WTC11 (cell line): ENCODE data around the gene NPTX1. TPM values are rescaled to one million over a fixed set of nuclear protein-coding genes. Genes with fewer than 3 reads are reported as not detected.

Experiments
- ATAC-seq: fragments of 200-7000 bp; cut with Tn5 transposase; 2 replicates; pipeline ENCODE4 v1.10.0; 2021; ENCODE audit warnings: mild to moderate bottlenecking, moderate library complexity
- CTCF ChIA-PET: fragments of 300-600 bp; sonication (Branson Sonifier 250); formaldehyde crosslinking; loops from one replicate; lab custom pipeline; 2021; ENCODE audit warnings: antibody characterized with exemption; lab: Charles Lee
- POLR2A ChIA-PET: fragments of 350-600 bp; sonication (Branson Sonifier 250); formaldehyde crosslinking; loops from one replicate; lab custom pipeline; 2021; ENCODE audit warnings: antibody characterized with exemption; lab: Charles Lee
- DNase-seq: peaks from one replicate; pipeline ENCODE4 v3.0.0; 2021; ENCODE audit warnings: low spot score
- H3K27ac Mint-ChIP-seq: 2 replicates; pipeline ENCODE4 v1.8.0; 2021; ENCODE audit warnings: mixed read lengths
- H3K27me3 Mint-ChIP-seq: 2 replicates; pipeline ENCODE4 v1.8.0; 2021; ENCODE audit warnings: low read depth, mild to moderate bottlenecking, moderate library complexity, mixed read lengths
- H3K36me3 Mint-ChIP-seq: 2 replicates; pipeline ENCODE4 v1.8.0; 2021; ENCODE audit warnings: mixed read lengths
- H3K4me1 Mint-ChIP-seq: 2 replicates; pipeline ENCODE4 v1.8.0; 2022; ENCODE audit warnings: mixed read lengths
- H3K4me3 Mint-ChIP-seq: 2 replicates; pipeline ENCODE4 v1.8.0; 2021; ENCODE audit warnings: mild to moderate bottlenecking, moderate library complexity, mixed read lengths
- H3K9me3 Mint-ChIP-seq: 2 replicates; pipeline ENCODE4 v1.8.0; 2021; ENCODE audit warnings: mixed read lengths
- CBFB ChIP-seq: sonication (generic); formaldehyde crosslinking; IDR thresholded peaks from 2 replicates; pipeline ENCODE4 v1.8.1; 2022; ENCODE audit warnings: mild to moderate bottlenecking, low read depth, missing genetic modification reagents
- ERG ChIP-seq: fragments of 250-450 bp; sonication (Bioruptor Pico); IDR thresholded peaks from 2 replicates; pipeline ENCODE4 v1.8.0; 2021; ENCODE audit warnings: mild to moderate bottlenecking
- FOXJ3 ChIP-seq: sonication (generic); formaldehyde crosslinking; IDR thresholded peaks from 2 replicates; pipeline ENCODE4 v1.9.0; 2021; ENCODE audit warnings: missing genetic modification reagents, mild to moderate bottlenecking, borderline replicate concordance
- FOXK1 ChIP-seq: sonication (generic); formaldehyde crosslinking; IDR thresholded peaks from 2 replicates; pipeline ENCODE4 v1.8.0; 2022; ENCODE audit warnings: mild to moderate bottlenecking, moderate library complexity, missing genetic modification reagents
- GABPB1 ChIP-seq: sonication (generic); formaldehyde crosslinking; IDR thresholded peaks from 2 replicates; pipeline ENCODE4 v1.8.1; 2023; ENCODE audit warnings: mild to moderate bottlenecking, missing genetic modification reagents
- GTF2I ChIP-seq: fragments of 250-450 bp; sonication (Bioruptor Pico); conservative IDR thresholded peaks from 2 replicates; pipeline ENCODE4 v1.4.0; 2021; ENCODE audit warnings: mild to moderate bottlenecking
- HMGXB4 ChIP-seq: sonication (generic); formaldehyde crosslinking; IDR thresholded peaks from 2 replicates; pipeline ENCODE4 v1.8.1; 2023; ENCODE audit warnings: mild to moderate bottlenecking, moderate library complexity, missing genetic modification reagents
- KAT7 ChIP-seq: sonication (generic); formaldehyde crosslinking; IDR thresholded peaks from 2 replicates; pipeline ENCODE4 v1.8.1; 2023; ENCODE audit warnings: missing genetic modification reagents, mild to moderate bottlenecking, borderline replicate concordance
- MXD4 ChIP-seq: fragments of 250-450 bp; sonication (Bioruptor Pico); IDR thresholded peaks from 2 replicates; pipeline ENCODE4 v1.8.0; 2021; ENCODE audit warnings: mild to moderate bottlenecking, moderate library complexity, borderline replicate concordance
- NFE2L1 ChIP-seq: sonication (generic); formaldehyde crosslinking; IDR thresholded peaks from 2 replicates; pipeline ENCODE4 v1.8.1; 2023; ENCODE audit warnings: missing genetic modification reagents
- OVOL2 ChIP-seq: fragments of 250-450 bp; sonication (Bioruptor Pico); IDR thresholded peaks from 2 replicates; pipeline ENCODE4 v1.9.0; 2021; ENCODE audit warnings: mild to moderate bottlenecking, borderline replicate concordance
- SMAD4 ChIP-seq: sonication (generic); formaldehyde crosslinking; IDR thresholded peaks from 2 replicates; pipeline ENCODE4 v1.8.0; 2022; ENCODE audit warnings: mild to moderate bottlenecking, missing genetic modification reagents
- TEAD4 ChIP-seq: sonication (generic); formaldehyde crosslinking; IDR thresholded peaks from 2 replicates; pipeline ENCODE4 v1.8.0; 2022; ENCODE audit warnings: mild to moderate bottlenecking, missing genetic modification reagents
- TP53 ChIP-seq: sonication (generic); formaldehyde crosslinking; IDR thresholded peaks from 2 replicates; pipeline ENCODE4 v1.8.1; 2023; ENCODE audit warnings: mild to moderate bottlenecking, missing genetic modification reagents
- total RNA-seq: library from RNA; stranded (reverse); gene quantifications from 3 replicates; pipeline ENCODE4 v1.2.3, GENCODE V29; 2021
- TF ChIP-seq, protein P1 (sequence below): sonication (generic); formaldehyde crosslinking; IDR thresholded peaks from 2 replicates; pipeline ENCODE4 v1.8.1; 2022; ENCODE audit warnings: low read depth, missing genetic modification reagents, borderline replicate concordance
- TF ChIP-seq, protein P2 (sequence below): sonication (generic); formaldehyde crosslinking; conservative IDR thresholded peaks from 2 replicates; pipeline ENCODE4 v1.8.1; 2023; ENCODE audit warnings: mild to moderate bottlenecking, low read depth, missing genetic modification reagents, moderate library complexity
- TF ChIP-seq, protein P3 (sequence below): sonication (generic); formaldehyde crosslinking; IDR thresholded peaks from 2 replicates; pipeline ENCODE4 v1.8.0; 2023; ENCODE audit warnings: missing genetic modification reagents
- TF ChIP-seq, protein P4 (sequence below): sonication (generic); formaldehyde crosslinking; IDR thresholded peaks from 2 replicates; pipeline ENCODE4 v1.8.1; 2023; ENCODE audit warnings: mild to moderate bottlenecking, missing genetic modification reagents, moderate library complexity
- TF ChIP-seq, protein P5 (sequence below): sonication (generic); formaldehyde crosslinking; conservative IDR thresholded peaks from 2 replicates; pipeline ENCODE4 v1.8.1; 2022; ENCODE audit warnings: mild to moderate bottlenecking, missing genetic modification reagents
- TF ChIP-seq, protein P6 (sequence below): sonication (generic); formaldehyde crosslinking; IDR thresholded peaks from 2 replicates; pipeline ENCODE4 v1.8.0; 2023; ENCODE audit warnings: missing genetic modification reagents, mild to moderate bottlenecking, borderline replicate concordance
- TF ChIP-seq, protein P7 (sequence below): sonication (generic); formaldehyde crosslinking; IDR thresholded peaks from 2 replicates; pipeline ENCODE4 v1.8.0; 2022; ENCODE audit warnings: mild to moderate bottlenecking, missing genetic modification reagents

NPTX1 gene
- total RNA-seq, 1 experiment from 2014 or later, result 15.1 TPM

DNA sequence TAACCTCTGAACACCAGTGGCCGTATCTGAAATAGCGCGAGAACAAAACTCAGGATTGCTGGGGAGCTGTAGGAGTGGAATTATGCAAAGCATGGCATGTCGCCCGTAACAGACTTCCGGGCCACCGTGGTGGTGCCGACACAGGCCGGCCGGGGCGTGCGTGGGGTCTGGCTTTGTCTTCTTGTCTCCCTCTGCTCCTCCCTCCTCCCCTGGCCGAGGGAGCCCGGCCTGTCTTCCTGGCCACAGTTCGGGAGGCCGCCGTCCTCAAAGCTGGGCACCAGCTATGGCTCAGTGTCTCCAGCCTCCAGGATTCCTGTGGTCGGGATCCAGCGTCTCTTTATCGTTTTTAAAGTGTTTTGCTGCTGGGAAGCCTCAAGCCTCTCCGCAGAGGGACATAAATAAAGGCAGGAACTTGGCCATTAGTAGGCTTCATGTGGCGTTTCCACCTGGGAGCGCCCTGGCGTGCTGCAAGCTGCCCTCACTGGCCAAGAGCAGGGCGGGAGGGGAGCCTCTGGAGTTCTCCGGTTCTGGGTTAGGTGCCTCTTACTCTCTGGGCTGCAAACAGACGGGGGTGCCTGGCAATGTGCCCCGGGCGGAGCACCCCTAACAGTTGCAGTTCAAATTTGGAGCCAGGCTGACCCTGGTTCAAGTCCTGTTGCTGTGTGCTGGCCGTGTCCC lies 22.0 kb upstream of the NPTX1 start (continued):
- TF ChIP-seq SMAD4 (CRISPR knock-in tag), result no peak
- TF ChIP-seq TP53, result no peak
- TF ChIP-seq GABPB1 (CRISPR knock-in tag), result no peak
- no peak for TF ChIP-seq KAT7 (CRISPR knock-in tag)

DNA sequence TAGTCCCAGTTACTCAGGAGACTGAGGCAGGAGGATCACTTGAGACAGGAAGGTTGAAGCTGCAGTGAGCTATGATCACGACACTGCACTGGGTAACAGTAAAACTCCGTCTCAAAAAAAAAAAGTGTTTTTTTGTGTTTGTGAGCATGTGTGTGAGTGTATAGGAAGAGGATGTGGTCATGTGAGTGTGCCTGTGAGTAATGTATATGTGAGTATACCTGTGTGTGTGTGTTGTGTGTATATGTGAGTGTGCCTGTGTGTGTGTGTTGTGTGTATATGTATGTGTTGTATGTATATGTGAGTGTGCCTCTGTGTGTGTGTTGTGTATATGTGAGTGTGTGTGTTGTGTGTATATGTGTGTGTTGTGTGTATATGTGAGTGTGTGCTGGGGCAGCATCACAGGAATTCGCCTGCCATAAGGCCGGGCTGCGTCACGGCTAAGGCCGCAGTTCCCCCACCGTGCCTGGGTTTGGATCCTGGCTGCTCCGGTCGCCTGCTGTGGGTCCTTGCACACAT lies 21.4 kb upstream of the NPTX1 start:
- H3K9me3 Mint-ChIP-seq, result no peaks in the 10 kb centered on the region
- H3K36me3 Mint-ChIP-seq, result no peaks in the 10 kb centered on the region
- H3K27ac Mint-ChIP-seq, result no peak overlapping the region
- no peak for ATAC-seq
- ChIA-PET POLR2A (no interaction called here), CTCF (interaction anchor here (1.0 kb wide), 1 partner anchor 71 kb away, joined by 3 read pairs; no protein-coding TSS in a partner anchor)
- no peaks in the 10 kb centered on the region; the same call in 1 of the 2 replicates for H3K27me3 Mint-ChIP-seq
- H3K4me1 Mint-ChIP-seq, result peaks cover 7% of the 10 kb centered on the region
- DNase-seq, result no peak
- H3K4me3 Mint-ChIP-seq, result no peak overlapping the region
- TF ChIP-seq HMGXB4 (CRISPR knock-in tag), result no peak
- TF ChIP-seq, protein P1, sequence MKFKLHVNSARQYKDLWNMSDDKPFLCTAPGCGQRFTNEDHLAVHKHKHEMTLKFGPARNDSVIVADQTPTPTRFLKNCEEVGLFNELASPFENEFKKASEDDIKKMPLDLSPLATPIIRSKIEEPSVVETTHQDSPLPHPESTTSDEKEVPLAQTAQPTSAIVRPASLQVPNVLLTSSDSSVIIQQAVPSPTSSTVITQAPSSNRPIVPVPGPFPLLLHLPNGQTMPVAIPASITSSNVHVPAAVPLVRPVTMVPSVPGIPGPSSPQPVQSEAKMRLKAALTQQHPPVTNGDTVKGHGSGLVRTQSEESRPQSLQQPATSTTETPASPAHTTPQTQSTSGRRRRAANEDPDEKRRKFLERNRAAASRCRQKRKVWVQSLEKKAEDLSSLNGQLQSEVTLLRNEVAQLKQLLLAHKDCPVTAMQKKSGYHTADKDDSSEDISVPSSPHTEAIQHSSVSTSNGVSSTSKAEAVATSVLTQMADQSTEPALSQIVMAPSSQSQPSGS (CRISPR knock-in tag), result no peak
- TF ChIP-seq, protein P2, sequence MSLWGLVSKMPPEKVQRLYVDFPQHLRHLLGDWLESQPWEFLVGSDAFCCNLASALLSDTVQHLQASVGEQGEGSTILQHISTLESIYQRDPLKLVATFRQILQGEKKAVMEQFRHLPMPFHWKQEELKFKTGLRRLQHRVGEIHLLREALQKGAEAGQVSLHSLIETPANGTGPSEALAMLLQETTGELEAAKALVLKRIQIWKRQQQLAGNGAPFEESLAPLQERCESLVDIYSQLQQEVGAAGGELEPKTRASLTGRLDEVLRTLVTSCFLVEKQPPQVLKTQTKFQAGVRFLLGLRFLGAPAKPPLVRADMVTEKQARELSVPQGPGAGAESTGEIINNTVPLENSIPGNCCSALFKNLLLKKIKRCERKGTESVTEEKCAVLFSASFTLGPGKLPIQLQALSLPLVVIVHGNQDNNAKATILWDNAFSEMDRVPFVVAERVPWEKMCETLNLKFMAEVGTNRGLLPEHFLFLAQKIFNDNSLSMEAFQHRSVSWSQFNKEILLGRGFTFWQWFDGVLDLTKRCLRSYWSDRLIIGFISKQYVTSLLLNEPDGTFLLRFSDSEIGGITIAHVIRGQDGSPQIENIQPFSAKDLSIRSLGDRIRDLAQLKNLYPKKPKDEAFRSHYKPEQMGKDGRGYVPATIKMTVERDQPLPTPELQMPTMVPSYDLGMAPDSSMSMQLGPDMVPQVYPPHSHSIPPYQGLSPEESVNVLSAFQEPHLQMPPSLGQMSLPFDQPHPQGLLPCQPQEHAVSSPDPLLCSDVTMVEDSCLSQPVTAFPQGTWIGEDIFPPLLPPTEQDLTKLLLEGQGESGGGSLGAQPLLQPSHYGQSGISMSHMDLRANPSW, result no peak
- TF ChIP-seq FOXK1 (CRISPR knock-in tag), result no peak
- TF ChIP-seq, protein P3, sequence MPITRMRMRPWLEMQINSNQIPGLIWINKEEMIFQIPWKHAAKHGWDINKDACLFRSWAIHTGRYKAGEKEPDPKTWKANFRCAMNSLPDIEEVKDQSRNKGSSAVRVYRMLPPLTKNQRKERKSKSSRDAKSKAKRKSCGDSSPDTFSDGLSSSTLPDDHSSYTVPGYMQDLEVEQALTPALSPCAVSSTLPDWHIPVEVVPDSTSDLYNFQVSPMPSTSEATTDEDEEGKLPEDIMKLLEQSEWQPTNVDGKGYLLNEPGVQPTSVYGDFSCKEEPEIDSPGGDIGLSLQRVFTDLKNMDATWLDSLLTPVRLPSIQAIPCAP, result no peak
- no peak for TF ChIP-seq OVOL2
- TF ChIP-seq, protein P4, sequence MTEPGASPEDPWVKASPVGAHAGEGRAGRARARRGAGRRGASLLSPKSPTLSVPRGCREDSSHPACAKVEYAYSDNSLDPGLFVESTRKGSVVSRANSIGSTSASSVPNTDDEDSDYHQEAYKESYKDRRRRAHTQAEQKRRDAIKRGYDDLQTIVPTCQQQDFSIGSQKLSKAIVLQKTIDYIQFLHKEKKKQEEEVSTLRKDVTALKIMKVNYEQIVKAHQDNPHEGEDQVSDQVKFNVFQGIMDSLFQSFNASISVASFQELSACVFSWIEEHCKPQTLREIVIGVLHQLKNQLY (CRISPR knock-in tag), result no peak
- no peak for TF ChIP-seq GABPB1 (CRISPR knock-in tag)
- no peak for TF ChIP-seq MXD4 (CRISPR knock-in tag)
- TF ChIP-seq NFE2L1 (CRISPR knock-in tag), result no peak
- no peak for TF ChIP-seq ERG
- no peak for TF ChIP-seq TEAD4 (CRISPR knock-in tag)
- no peak for TF ChIP-seq CBFB (CRISPR knock-in tag)
- TF ChIP-seq, protein P5, sequence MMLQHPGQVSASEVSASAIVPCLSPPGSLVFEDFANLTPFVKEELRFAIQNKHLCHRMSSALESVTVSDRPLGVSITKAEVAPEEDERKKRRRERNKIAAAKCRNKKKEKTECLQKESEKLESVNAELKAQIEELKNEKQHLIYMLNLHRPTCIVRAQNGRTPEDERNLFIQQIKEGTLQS (CRISPR knock-in tag), result no peak
- TF ChIP-seq, protein P6, sequence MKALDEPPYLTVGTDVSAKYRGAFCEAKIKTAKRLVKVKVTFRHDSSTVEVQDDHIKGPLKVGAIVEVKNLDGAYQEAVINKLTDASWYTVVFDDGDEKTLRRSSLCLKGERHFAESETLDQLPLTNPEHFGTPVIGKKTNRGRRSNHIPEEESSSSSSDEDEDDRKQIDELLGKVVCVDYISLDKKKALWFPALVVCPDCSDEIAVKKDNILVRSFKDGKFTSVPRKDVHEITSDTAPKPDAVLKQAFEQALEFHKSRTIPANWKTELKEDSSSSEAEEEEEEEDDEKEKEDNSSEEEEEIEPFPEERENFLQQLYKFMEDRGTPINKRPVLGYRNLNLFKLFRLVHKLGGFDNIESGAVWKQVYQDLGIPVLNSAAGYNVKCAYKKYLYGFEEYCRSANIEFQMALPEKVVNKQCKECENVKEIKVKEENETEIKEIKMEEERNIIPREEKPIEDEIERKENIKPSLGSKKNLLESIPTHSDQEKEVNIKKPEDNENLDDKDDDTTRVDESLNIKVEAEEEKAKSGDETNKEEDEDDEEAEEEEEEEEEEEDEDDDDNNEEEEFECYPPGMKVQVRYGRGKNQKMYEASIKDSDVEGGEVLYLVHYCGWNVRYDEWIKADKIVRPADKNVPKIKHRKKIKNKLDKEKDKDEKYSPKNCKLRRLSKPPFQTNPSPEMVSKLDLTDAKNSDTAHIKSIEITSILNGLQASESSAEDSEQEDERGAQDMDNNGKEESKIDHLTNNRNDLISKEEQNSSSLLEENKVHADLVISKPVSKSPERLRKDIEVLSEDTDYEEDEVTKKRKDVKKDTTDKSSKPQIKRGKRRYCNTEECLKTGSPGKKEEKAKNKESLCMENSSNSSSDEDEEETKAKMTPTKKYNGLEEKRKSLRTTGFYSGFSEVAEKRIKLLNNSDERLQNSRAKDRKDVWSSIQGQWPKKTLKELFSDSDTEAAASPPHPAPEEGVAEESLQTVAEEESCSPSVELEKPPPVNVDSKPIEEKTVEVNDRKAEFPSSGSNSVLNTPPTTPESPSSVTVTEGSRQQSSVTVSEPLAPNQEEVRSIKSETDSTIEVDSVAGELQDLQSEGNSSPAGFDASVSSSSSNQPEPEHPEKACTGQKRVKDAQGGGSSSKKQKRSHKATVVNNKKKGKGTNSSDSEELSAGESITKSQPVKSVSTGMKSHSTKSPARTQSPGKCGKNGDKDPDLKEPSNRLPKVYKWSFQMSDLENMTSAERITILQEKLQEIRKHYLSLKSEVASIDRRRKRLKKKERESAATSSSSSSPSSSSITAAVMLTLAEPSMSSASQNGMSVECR (CRISPR knock-in tag), result no peak
- TF ChIP-seq, protein P7, sequence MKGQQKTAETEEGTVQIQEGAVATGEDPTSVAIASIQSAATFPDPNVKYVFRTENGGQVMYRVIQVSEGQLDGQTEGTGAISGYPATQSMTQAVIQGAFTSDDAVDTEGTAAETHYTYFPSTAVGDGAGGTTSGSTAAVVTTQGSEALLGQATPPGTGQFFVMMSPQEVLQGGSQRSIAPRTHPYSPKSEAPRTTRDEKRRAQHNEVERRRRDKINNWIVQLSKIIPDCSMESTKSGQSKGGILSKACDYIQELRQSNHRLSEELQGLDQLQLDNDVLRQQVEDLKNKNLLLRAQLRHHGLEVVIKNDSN (CRISPR knock-in tag), result no peak
- TF ChIP-seq FOXJ3 (CRISPR knock-in tag), result no peak
- TF ChIP-seq GTF2I (CRISPR knock-in tag), result no peak
